Measurements from ENCODE around the gene KCNQ1.
"Not testable (repeated sequence)": the region's sequence is repeated elsewhere in the genome, so short reads cannot be mapped to it uniquely, and the experiment has no call there.

The KCNQ1 gene

GRCh38 chr11:2474059-2474901 is 29.5 kb downstream of the KCNQ1 start:
- DNase-seq (ENCODE audit: low spot score), result no peak

DNA sequence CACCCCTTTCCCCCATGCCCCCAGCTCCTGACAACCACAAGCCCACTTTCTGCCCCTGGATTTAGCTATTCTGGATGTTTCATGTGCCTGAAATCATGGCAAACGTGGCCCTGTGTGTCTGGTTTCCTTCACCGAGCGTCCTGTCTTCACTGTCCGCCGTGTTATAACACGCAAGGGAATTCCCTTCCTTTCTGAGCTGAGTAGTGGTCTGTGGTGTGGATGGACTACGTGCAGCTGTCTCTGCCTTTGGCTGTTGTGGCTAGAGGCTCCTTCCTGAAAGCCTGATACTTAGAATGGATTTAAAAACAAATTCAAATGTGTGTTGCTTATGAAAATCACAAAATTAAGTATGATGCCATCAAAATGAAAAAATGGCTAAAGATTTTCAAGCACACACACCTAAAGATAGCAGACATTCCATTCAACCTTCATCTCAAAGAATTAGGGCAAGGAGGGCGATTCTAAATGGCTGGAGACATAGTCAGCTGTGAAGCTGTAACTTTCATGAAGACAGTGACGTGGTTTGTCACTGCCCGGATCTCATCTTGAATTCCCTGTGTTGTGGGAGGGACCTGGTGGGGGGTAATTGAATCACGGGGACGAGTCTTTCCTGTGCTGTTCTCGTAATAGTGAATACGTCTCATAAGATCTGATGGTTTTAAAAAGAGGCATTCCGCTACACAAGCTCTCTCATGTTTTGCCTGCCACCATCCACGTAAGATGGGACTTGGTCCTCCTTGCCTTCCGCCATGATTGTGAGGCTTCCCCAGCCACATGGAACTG is 30.5 kb downstream of the KCNQ1 start:
- no peak for DNase-seq (ENCODE audit: low spot score)

DNA sequence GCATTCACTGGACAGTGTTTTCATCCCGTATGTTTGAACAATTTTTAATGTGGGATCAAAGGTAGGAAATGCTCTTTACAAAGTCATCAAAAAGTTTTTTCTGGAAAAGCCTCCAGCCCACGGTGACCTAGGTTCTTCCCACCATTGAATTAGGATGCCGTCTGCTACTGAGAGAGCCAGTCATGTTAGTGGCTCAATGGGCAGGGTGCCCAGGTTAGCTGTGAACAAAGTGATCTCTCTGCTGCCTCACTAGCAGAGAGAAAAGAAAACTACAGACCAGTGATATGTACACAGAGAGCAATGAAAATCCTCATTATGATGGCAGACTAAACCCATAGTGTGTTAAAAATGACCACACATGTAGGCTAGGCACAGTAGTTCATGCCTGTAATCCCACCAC is 32.4 kb downstream of the KCNQ1 start:
- no peak for DNase-seq (ENCODE audit: low spot score)

- no peak for DNase-seq (ENCODE audit: low spot score)
Measured at GRCh38 chr11:2477936-2478335, 33.1 kb downstream of the KCNQ1 start.

- DNase-seq (ENCODE audit: low spot score), result not testable (repeated sequence)
Measured at GRCh38 chr11:2480067-2480873, 35.5 kb downstream of the KCNQ1 start.

- DNase-seq (ENCODE audit: low spot score), result no peak
Measured at GRCh38 chr11:2480874-2481220, 36.0 kb downstream of the KCNQ1 start.

DNA sequence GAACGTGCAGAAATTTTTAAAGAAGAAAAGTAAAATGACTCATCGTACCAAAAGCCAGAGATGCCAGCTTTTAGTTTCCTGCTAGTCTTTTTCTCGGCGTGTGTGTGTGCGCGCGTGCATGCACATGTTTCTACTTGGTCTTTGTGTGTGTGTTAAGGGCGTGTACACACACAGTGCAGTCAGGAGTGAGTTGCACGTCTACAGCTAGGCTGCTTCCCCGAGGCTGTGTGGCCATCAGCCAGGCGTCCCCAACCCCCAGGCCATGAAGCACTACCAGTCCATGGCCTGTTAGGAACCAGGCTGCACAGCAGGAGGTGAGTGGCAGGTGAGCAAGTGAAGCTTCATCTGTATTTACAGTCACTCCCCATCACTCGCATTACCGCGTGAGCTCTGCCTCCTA is 36.4 kb downstream of the KCNQ1 start:
- no peak for DNase-seq (ENCODE audit: low spot score)

DNA sequence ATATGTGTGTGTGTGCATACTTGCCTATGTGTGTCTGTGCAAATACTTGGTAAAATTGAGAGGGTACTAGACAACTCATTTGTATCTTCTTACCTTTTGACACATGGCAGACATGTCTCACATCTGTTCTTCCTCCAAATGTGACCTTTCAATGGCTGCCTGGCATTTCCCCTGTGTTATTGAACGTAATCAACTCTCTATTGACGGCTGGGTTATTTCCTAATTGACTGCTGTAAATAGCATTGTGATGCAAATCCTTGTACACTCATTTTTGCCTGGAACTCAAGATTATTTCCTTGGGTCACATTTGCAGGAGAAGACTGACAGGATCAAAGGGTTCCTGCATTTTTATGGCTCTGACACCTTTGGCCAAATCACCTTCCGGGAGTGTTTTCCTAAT is 37.4 kb downstream of the KCNQ1 start:
- no peak for DNase-seq (ENCODE audit: low spot score)

- no peak for DNase-seq (ENCODE audit: low spot score)
Measured at GRCh38 chr11:2482745-2483144, 37.9 kb downstream of the KCNQ1 start.

DNA sequence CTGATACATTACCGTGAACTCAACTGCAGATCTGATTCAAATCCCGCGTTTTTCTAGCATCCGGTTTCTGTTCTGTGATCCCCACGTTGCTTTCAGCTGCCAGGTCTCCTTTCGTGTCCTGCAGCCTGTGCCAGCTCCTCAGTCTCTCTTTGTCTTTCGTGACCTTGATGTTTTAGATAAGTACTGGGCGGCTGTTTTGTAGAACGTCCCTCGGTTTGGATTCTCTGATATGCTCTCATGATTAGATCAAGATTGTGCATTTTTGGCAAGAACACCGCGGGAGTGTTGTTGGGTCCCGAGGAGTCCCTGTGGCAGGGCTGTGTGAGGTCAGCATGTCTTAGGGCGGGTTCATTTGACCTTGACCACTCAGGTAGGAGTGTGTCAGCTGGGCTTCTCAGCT is 38.6 kb downstream of the KCNQ1 start:
- no peak for DNase-seq (ENCODE audit: low spot score)

DNA sequence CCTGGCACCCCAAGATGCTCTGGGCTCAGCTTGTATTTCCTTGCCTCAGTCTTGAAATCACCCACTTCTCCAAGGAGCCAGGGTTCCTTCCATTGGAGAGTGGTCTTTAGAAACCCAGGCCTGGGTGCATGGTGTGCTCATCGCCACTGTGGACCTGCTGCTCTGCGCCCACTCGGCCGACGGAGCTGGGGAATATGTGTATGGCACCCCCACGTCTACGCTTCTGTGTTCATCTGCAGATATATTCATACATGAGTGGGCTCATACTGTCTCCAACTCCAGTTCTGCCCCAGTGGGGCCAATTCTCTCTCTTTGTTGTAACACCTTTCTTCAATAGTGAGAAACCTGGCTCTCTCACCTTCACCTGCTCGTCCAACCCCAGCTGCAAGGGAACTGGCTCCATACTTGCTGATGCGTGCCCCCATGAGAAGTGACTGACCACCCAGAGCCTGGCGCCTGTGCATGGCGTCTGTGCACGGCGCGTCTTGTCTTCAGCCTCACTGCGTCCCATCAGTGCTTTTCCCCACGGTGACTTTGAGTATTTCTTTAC is 39.8 kb downstream of the KCNQ1 start:
- no peak for DNase-seq (ENCODE audit: low spot score)

- no peak for DNase-seq (ENCODE audit: low spot score)
Measured at GRCh38 chr11:2488004-2488403, 43.2 kb downstream of the KCNQ1 start.

GRCh38 chr11:2489083-2489482 is 44.3 kb downstream of the KCNQ1 start:
- DNase-seq (ENCODE audit: low spot score), result no peak

DNA sequence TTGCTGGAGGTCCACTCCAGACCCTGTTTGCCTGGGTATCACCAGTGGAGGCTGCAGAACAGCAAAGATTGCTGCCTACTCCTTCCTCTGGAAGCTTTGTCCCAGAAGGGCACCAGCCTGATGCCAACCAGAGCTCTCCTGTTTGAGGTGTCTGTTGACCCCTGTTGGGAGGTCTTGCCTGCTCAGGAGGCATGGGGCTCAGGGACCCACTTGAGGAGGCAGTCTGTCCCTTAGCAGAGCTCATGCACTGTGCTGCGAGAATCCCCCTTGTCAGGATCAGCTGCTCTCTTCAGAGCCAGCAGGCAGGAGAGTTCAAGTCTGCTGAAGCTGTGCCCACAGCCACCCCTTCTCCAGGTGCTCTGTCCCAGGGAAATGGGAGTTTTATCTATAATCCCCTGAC is 53.1 kb downstream of the KCNQ1 start:
- DNase-seq (ENCODE audit: low spot score), result not testable (repeated sequence)

GRCh38 chr11:2498750-2499149 is 53.9 kb downstream of the KCNQ1 start:
- DNase-seq (ENCODE audit: low spot score), result no peak

DNA sequence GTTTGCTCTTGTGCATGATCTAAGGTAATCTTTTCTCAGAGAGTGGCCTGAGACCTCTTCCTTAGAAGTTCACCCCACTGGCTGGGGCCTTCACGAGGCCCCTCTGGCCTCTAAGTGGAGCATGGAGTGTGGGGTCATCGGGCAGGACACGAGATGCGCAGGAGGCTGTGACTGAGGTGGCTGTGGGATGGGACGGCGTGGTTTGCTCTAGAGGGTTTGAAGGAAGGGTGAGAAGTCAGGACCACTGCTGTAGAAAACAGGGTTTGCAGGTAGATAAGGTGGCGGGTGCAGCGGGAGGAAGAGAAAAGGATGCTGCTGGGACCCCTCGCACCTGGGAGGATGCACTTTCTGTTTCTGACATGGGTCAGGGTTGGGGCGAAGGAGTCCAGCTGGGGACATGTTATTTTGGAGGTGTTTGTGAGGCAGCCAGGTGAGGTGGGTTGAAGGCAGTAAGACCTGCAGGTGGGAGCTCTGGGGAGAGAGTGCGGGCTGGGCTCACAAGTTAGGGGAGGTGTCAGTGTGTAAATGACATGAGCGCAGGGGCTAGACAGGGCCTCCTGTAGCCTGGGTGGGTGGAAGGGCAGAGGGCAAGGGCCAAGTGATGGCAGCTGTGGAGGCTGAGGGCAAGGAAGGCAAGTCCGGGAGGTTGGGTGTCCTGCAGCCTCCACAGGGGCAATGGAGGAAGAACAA is 62.5 kb downstream of the KCNQ1 start:
- no peak for DNase-seq (ENCODE audit: low spot score)

- DNase-seq (ENCODE audit: low spot score), result no peak
Measured at GRCh38 chr11:2507945-2508749, 63.3 kb downstream of the KCNQ1 start.

GRCh38 chr11:2508793-2509192 is 64.0 kb downstream of the KCNQ1 start:
- no peak for DNase-seq (ENCODE audit: low spot score)

- DNase-seq (ENCODE audit: low spot score), result no peak
Measured at GRCh38 chr11:2509481-2510001, 64.7 kb downstream of the KCNQ1 start.

DNA sequence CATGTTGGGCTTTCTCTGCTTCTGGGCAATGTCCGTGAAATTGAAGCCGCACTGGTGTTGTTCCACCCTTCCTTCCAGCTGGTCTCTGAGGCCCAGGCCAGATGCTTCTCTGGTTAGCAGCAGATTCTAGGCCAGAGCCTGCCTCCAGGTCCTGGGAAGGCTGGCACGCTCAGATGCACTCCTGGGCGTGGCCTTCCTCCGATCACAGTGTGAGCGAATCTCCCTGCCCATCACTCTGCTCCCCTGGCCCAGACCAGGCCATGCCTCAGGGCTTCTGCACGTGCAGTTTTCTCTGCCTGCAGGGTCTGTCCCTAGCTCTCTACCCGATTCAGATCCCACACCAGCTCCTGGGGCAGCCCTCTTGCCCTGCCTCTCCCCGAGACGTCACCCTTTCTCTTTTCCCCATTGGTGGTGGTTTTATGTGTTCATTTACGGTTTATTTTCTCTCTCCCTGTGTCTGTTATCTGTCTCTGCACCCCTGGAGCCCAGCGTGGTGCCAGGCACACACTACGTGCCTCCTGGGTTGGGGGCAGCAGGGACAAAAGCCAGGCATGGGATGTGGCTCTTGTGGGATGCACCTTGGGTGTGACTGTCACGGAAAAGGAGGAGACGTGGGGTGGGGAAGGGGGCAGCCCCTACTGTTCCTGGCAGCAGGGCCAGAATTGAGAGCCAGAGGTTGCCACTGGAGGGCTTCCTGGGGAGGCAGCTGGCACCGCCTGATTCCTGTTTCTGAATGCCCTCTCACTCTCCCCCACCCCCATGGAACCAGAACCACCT is 66.0 kb downstream of the KCNQ1 start:
- no peak for DNase-seq (ENCODE audit: low spot score)

Measured in CD4-positive, alpha-beta T cell treated with Interleukin-15 for 4 hours (primary cell).